Neutrophil (primary cell): ENCODE data around the gene APH1A.

ENCODE experiments used
- H3K27ac ChIP-seq: fragments of 200-600 bp; sonication (generic); 2 replicates; pipeline ENCODE4 v1.5.1; 2016; ENCODE audit warnings: mild to moderate bottlenecking, moderate library complexity
- H3K27me3 ChIP-seq: fragments of 200-600 bp; sonication (generic); 2 replicates; pipeline ENCODE4 v1.6.0; 2016; ENCODE audit warnings: mild to moderate bottlenecking
- H3K36me3 ChIP-seq: fragments of 200-600 bp; sonication (generic); 2 replicates; pipeline ENCODE4 v1.5.1; 2017
- H3K4me1 ChIP-seq, 2 experiments: fragments of 200-600 bp in 1 of 2; sonication (generic) in 1 of 2; 1 replicate in 1 of 2; 2 replicates in 1 of 2; pipeline versions ENCODE4 v1.5.1 to v1.6.1; 2013 to 2016; ENCODE audit warnings: low read depth in 1 of 2, low read length in 1 of 2, mild to moderate bottlenecking in 1 of 2, moderate library complexity in 1 of 2; ENCODE audit not compliant: control insufficient read depth in 1 of 2, insufficient read depth in 1 of 2
- H3K4me3 ChIP-seq, 2 experiments: fragments of 200-600 bp in 1 of 2; sonication (generic) in 1 of 2; 1 replicate in 1 of 2; 2 replicates in 1 of 2; pipeline ENCODE4 v1.5.1; 2013 to 2016; ENCODE audit warnings: low read depth in 1 of 2, low read length in 1 of 2, mild to moderate bottlenecking in 1 of 2, moderate library complexity in 1 of 2
- H3K9me3 ChIP-seq: fragments of 200-600 bp; sonication (generic); 2 replicates; pipeline ENCODE4 v1.5.1; 2016
- CTCF ChIP-seq: fragments of 200-600 bp; sonication (generic); IDR thresholded peaks from 2 replicates; pipeline ENCODE4 v1.5.1; 2016; ENCODE audit warnings: antibody characterized with exemption

APH1A gene

GRCh38 chr1:150259217-150259616 lies 9.6 kb downstream of the APH1A start:
- TF ChIP-seq CTCF, result no peak
- H3K27me3 ChIP-seq, result peaks cover 33% of the 10 kb centered on the region
- H3K4me3 ChIP-seq, result no peak overlapping the region
- peaks cover 27 to 30% of the 10 kb centered on the region in 2 experiments for H3K4me1 ChIP-seq
- no peaks in the 10 kb centered on the region for H3K9me3 ChIP-seq
- H3K27ac ChIP-seq, result no peak overlapping the region
- H3K36me3 ChIP-seq, result peaks cover 3% of the 10 kb centered on the region

- H3K9me3 ChIP-seq, result no peaks in the 10 kb centered on the region
- no peak within 1 kb of the TSS for H3K27ac ChIP-seq
- H3K4me1 ChIP-seq, result peaks cover 26 to 30% of the 10 kb centered on the region in 2 experiments
- no peaks in the 10 kb centered on the region for H3K36me3 ChIP-seq
- TF ChIP-seq CTCF, result no peak
- H3K27me3 ChIP-seq, result peaks cover 33% of the 10 kb centered on the region
- H3K4me3 ChIP-seq, result no peak within 1 kb of the TSS
Measured at GRCh38 chr1:150257624-150258585, 10.9 kb downstream of the APH1A start, which contains the start of gene CA14. CA14 (plus strand) TSS chr1:150257774; CDS start chr1:150258129, 355 bp downstream.

GRCh38 chr1:150256554-150257341 lies 12.1 kb downstream of the APH1A start:
- peak overlapping the region in 1 of 2 experiments; percentile 33 for H3K4me3 ChIP-seq
- TF ChIP-seq CTCF, result no peak
- peak overlapping the region; percentile 59 for H3K27ac ChIP-seq
- H3K4me1 ChIP-seq, result peaks cover 26 to 30% of the 10 kb centered on the region in 2 experiments
- no peaks in the 10 kb centered on the region for H3K9me3 ChIP-seq
- H3K36me3 ChIP-seq, result no peaks in the 10 kb centered on the region
- H3K27me3 ChIP-seq, result peaks cover 33% of the 10 kb centered on the region

GRCh38 chr1:150256198-150256553 lies 12.6 kb downstream of the APH1A start:
- Histone ChIP-seq H3K9me3 (no peaks in the 10 kb centered on the region), H3K27ac (peak overlapping the region; percentile 59), H3K36me3 (no peaks in the 10 kb centered on the region), H3K4me3 (peak overlapping the region; percentile 33 to 44), H3K4me1 (peaks cover 26 to 30% of the 10 kb centered on the region in 2 experiments), H3K27me3 (peaks cover 33% of the 10 kb centered on the region)
- TF ChIP-seq CTCF, result no peak

GRCh38 chr1:150249936-150250335 lies 18.9 kb downstream of the APH1A start:
- Histone ChIP-seq H3K36me3 (no peaks in the 10 kb centered on the region), H3K27me3 (no peaks in the 10 kb centered on the region), H3K4me3 (no peak overlapping the region), H3K9me3 (no peaks in the 10 kb centered on the region), H3K4me1 (peaks cover 15 to 20% of the 10 kb centered on the region in 2 experiments), H3K27ac (peak overlapping the region; percentile 50)
- TF ChIP-seq CTCF, result no peak
